HepG2 (cell line): Measurements from ENCODE around the gene SLC5A10. TPM values are rescaled to one million over a fixed set of nuclear protein-coding genes. Genes with fewer than 3 reads are reported as not detected.
A peak's percentile ranks its signal among the peaks of the same experiment; 100 is the strongest.

Source experiments
- AHR ChIP-seq: IDR thresholded peaks from 2 replicates; pipeline ENCODE4 v1.6.1; 2018; ENCODE audit warnings: missing genetic modification reagents, missing compliant biosample characterization
- CBX2 ChIP-seq, 2 experiments: fragments of 200-600 bp in 1 of 2; sonication (generic); formaldehyde crosslinking in 1 of 2; IDR thresholded peaks; 2 replicates each; pipeline versions ENCODE4 v1.7.0 to v1.8.1; 2018 to 2022; ENCODE audit warnings: low read depth in 2 of 2, low read length in 1 of 2, mild to moderate bottlenecking in 1 of 2, missing genetic modification reagents in 1 of 2
- ESRRA ChIP-seq: sonication (generic); formaldehyde crosslinking; IDR thresholded peaks from 2 replicates; pipeline ENCODE4 v1.5.1; 2020; ENCODE audit warnings: mild to moderate bottlenecking, low read depth, missing genetic modification reagents
- FOXK1 ChIP-seq: sonication (generic); formaldehyde crosslinking; IDR thresholded peaks from 2 replicates; pipeline ENCODE4 v1.4.0; 2020; ENCODE audit warnings: low read depth, missing genetic modification reagents, borderline replicate concordance
- JARID2 ChIP-seq: sonication (generic); formaldehyde crosslinking; IDR thresholded peaks from 2 replicates; pipeline ENCODE4 v1.8.1; 2023; ENCODE audit warnings: missing genetic modification reagents, inconsistent platforms; ENCODE audit not compliant: insufficient replicate concordance
- MAF1 ChIP-seq: sonication (generic); formaldehyde crosslinking; IDR thresholded peaks from 2 replicates; pipeline ENCODE4 v1.5.0; 2020; ENCODE audit warnings: missing genetic modification reagents, borderline replicate concordance
- MXI1 ChIP-seq: IDR thresholded peaks from 3 replicates; pipeline ENCODE4 v1.6.1; 2012; ENCODE audit warnings: low read depth, low read length, inconsistent platforms, borderline replicate concordance
- PHF20 ChIP-seq: sonication (generic); formaldehyde crosslinking; IDR thresholded peaks from 2 replicates; pipeline ENCODE4 v1.5.0; 2020; ENCODE audit warnings: mild to moderate bottlenecking, missing genetic modification reagents
- REPIN1 ChIP-seq: sonication (generic); formaldehyde crosslinking; IDR thresholded peaks from 2 replicates; pipeline ENCODE4 v1.8.0; 2022; ENCODE audit warnings: missing genetic modification reagents, low read depth, mild to moderate bottlenecking, borderline replicate concordance
- SETDB1 ChIP-seq: sonication (generic); formaldehyde crosslinking; IDR thresholded peaks from 2 replicates; pipeline ENCODE4 v1.5.1; 2020; ENCODE audit warnings: missing genetic modification reagents, mild to moderate bottlenecking, borderline replicate concordance
- SMAD3 ChIP-seq: sonication (generic); formaldehyde crosslinking; IDR thresholded peaks from 2 replicates; pipeline ENCODE4 v1.4.0; 2020; ENCODE audit warnings: missing genetic modification reagents
- SUZ12 ChIP-seq: fragments of 150-350 bp; IDR thresholded peaks from 2 replicates; pipeline ENCODE4 v1.6.1; 2014; ENCODE audit warnings: low read depth, low read length
- TGIF2 ChIP-seq: IDR thresholded peaks from 2 replicates; pipeline ENCODE4 v1.6.1; 2016; ENCODE audit warnings: control low read depth, missing compliant biosample characterization
- ZIK1 ChIP-seq: sonication (generic); formaldehyde crosslinking; IDR thresholded peaks from 2 replicates; pipeline ENCODE4 v1.5.0; 2020; ENCODE audit warnings: mild to moderate bottlenecking, low read depth, missing genetic modification reagents, borderline replicate concordance
- ZNF256 ChIP-seq: sonication (generic); formaldehyde crosslinking; conservative IDR thresholded peaks from 2 replicates; pipeline ENCODE4 v1.4.0; 2020; ENCODE audit warnings: missing genetic modification reagents
- ZNF549 ChIP-seq: sonication (generic); formaldehyde crosslinking; IDR thresholded peaks from 2 replicates; pipeline ENCODE4 v1.5.0; 2020; ENCODE audit warnings: missing genetic modification reagents
- polyA plus RNA-seq, 8 experiments: library from polyadenylated mRNA; depleted of rRNA in 3 of 8; stranded (reverse) in 7 of 8; unstranded in 1 of 8; fragments of >200 nt; fragmentation: Illumina TruSeq in 4 of 8; extraction: Trizol in 4 of 8; gene quantifications; 2 replicates each; pipeline versions ENCODE4 v1.2.1 to v1.2.3, GENCODE V29; 2011 to 2016; ENCODE audit warnings: low read depth in 4 of 8, missing spikeins in 1 of 8, mixed read lengths in 1 of 8; ENCODE audit not compliant: insufficient read depth in 1 of 8
- total RNA-seq, 5 experiments: library from RNA; depleted of rRNA; stranded (reverse); fragments of >200 nt; fragmentation: Illumina TruSeq; extraction: Trizol; gene quantifications; 2 replicates each; pipeline ENCODE4 v1.2.3, GENCODE V29; 2016; ENCODE audit warnings: low read depth in 1 of 5
- TF ChIP-seq, protein P1 (sequence below): sonication (generic); formaldehyde crosslinking; IDR thresholded peaks from 2 replicates; pipeline ENCODE4 v1.4.0; 2020; ENCODE audit warnings: mild to moderate bottlenecking, missing genetic modification reagents, borderline replicate concordance
- TF ChIP-seq, protein P2 (sequence below): sonication (generic); formaldehyde crosslinking; IDR thresholded peaks from 2 replicates; pipeline ENCODE4 v1.4.0; 2020; ENCODE audit warnings: mild to moderate bottlenecking, low read depth, missing genetic modification reagents
- TF ChIP-seq, protein P3 (sequence below): sonication (generic); formaldehyde crosslinking; IDR thresholded peaks from 2 replicates; pipeline ENCODE4 v1.8.0; 2022; ENCODE audit warnings: missing genetic modification reagents, low read depth, mild to moderate bottlenecking, borderline replicate concordance
- TF ChIP-seq, protein P4 (sequence below): sonication (generic); formaldehyde crosslinking; IDR thresholded peaks from 2 replicates; pipeline ENCODE4 v1.8.1; 2023; ENCODE audit warnings: mild to moderate bottlenecking, moderate library complexity, missing genetic modification reagents
- TF ChIP-seq, protein P5 (sequence below): IDR thresholded peaks from 2 replicates; pipeline ENCODE4 v1.6.1; 2016

Gene SLC5A10
- total and polyA plus RNA-seq, 2 of the 13 experiments (the other 11 are each of a cell fraction or from before 2014, with no cell fraction given): 0.05 TPM; not detected in 1

DNA sequence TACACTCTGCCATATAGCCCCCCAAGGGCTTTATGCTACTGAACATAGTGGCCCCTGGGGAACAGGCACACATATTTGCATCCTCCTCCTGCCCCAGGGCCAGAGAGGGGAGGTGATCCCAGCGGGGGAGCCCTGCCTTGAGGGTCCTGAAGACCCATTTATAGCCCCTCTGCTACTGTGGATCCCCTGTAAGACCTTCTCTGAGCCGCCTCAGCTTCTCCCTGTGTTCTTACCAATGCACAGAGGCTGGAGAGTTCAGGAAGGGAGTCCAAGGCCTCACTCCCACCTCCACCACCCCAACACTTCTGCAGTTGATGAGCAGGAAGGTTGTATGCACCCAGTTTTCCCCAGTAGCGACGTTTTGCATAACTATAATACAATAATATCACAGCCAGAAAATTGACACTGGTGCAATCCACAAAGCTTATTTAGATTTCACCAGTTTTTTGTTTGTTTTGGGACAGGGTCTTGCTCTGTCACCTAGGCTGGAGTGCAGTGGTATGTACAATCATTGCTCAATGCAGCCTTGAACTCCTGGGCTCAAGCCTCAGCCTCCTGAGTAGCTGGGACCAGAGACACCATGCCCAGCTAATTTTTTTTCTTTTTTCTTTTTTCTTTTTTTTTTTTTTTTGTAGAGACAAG lies 53.9 kb downstream of the SLC5A10 start (continued):
- TF ChIP-seq, protein P1, sequence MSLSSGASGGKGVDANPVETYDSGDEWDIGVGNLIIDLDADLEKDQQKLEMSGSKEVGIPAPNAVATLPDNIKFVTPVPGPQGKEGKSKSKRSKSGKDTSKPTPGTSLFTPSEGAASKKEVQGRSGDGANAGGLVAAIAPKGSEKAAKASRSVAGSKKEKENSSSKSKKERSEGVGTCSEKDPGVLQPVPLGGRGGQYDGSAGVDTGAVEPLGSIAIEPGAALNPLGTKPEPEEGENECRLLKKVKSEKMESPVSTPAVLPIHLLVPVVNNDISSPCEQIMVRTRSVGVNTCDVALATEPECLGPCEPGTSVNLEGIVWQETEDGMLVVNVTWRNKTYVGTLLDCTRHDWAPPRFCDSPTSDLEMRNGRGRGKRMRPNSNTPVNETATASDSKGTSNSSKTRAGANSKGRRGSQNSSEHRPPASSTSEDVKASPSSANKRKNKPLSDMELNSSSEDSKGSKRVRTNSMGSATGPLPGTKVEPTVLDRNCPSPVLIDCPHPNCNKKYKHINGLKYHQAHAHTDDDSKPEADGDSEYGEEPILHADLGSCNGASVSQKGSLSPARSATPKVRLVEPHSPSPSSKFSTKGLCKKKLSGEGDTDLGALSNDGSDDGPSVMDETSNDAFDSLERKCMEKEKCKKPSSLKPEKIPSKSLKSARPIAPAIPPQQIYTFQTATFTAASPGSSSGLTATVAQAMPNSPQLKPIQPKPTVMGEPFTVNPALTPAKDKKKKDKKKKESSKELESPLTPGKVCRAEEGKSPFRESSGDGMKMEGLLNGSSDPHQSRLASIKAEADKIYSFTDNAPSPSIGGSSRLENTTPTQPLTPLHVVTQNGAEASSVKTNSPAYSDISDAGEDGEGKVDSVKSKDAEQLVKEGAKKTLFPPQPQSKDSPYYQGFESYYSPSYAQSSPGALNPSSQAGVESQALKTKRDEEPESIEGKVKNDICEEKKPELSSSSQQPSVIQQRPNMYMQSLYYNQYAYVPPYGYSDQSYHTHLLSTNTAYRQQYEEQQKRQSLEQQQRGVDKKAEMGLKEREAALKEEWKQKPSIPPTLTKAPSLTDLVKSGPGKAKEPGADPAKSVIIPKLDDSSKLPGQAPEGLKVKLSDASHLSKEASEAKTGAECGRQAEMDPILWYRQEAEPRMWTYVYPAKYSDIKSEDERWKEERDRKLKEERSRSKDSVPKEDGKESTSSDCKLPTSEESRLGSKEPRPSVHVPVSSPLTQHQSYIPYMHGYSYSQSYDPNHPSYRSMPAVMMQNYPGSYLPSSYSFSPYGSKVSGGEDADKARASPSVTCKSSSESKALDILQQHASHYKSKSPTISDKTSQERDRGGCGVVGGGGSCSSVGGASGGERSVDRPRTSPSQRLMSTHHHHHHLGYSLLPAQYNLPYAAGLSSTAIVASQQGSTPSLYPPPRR (CRISPR knock-in tag): peak; percentile 75
- TF ChIP-seq PHF20 (CRISPR knock-in tag) (no peak), REPIN1 (CRISPR knock-in tag) (0 out of 2 replicates have a peak, but pooled peaks have one; percentile 14), CBX2 (IDR thresholded peaks at IDR 0.05; ENCODE audit: low read depth, low read length) (no peak), CBX2 (CRISPR knock-in tag; IDR thresholded peaks at IDR 0.05; ENCODE audit: low read depth) (no peak), ZNF549 (CRISPR knock-in tag) (no peak), MAF1 (CRISPR knock-in tag) (no peak), SMAD3 (no peak), JARID2 (CRISPR knock-in tag) (no peak), ZNF256 (no peak), ESRRA (CRISPR knock-in tag) (0 out of 2 replicates have a peak, but pooled peaks have one; percentile 16), SUZ12 (no peak), AHR (CRISPR knock-in tag) (no peak), SETDB1 (CRISPR knock-in tag) (no peak), TGIF2 (CRISPR knock-in tag) (no peak), MXI1 (no peak), ZIK1 (CRISPR knock-in tag) (no peak), FOXK1 (CRISPR knock-in tag) (peak; percentile 83)
- TF ChIP-seq, protein P2, sequence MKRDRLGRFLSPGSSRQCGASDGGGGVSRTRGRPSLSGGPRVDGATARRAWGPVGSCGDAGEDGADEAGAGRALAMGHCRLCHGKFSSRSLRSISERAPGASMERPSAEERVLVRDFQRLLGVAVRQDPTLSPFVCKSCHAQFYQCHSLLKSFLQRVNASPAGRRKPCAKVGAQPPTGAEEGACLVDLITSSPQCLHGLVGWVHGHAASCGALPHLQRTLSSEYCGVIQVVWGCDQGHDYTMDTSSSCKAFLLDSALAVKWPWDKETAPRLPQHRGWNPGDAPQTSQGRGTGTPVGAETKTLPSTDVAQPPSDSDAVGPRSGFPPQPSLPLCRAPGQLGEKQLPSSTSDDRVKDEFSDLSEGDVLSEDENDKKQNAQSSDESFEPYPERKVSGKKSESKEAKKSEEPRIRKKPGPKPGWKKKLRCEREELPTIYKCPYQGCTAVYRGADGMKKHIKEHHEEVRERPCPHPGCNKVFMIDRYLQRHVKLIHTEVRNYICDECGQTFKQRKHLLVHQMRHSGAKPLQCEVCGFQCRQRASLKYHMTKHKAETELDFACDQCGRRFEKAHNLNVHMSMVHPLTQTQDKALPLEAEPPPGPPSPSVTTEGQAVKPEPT (CRISPR knock-in tag): no peak
- TF ChIP-seq, protein P3, sequence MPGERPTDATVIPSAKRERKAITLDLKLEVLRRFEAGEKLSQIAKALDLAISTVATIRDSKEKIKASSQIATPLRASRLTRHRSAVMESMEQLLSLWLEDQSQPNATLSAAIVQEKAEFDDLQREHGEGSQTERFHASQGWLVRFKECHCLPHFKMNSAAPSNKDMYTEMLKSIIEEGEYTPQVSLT (CRISPR knock-in tag): no peak
- TF ChIP-seq, protein P4, sequence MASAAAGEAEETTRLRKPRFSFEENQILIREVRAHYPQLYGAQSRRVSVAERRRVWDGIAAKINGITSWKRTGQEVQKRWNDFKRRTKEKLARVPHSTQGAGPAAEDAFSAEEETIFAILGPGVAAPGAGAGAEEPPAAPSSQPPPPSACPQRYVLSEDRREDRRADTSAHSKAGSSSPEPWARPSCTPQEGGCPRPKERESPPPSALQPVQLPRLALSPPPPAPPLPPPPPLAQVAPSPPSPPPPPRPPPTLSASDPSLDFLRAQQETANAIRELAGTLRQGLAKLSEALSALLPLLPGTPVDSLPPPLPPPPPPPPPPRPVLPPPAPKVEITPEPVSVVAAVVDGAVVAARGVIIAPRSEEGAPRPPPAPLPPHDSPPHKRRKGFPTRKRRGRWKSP: no peak
- TF ChIP-seq, protein P5, sequence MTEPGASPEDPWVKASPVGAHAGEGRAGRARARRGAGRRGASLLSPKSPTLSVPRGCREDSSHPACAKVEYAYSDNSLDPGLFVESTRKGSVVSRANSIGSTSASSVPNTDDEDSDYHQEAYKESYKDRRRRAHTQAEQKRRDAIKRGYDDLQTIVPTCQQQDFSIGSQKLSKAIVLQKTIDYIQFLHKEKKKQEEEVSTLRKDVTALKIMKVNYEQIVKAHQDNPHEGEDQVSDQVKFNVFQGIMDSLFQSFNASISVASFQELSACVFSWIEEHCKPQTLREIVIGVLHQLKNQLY (CRISPR knock-in tag): peak; percentile 20; the same call in 1 of the 2 replicates
